Fibroblast of lung (primary cell): ENCODE data around the gene SSH2.

Experiments used
- EZH2 ChIP-seq: IDR thresholded peaks from 2 replicates; pipeline ENCODE4 v1.5.1; 2012; ENCODE audit warnings: low read length, control low read depth, mild to moderate bottlenecking; ENCODE audit errors: missing control alignments
- TF ChIP-seq, protein P1 (sequence below), 2 donors: IDR thresholded peaks in 1 of 2; conservative IDR thresholded peaks in 1 of 2; 1 replicate in 1 of 2; 2 replicates in 1 of 2; pipeline ENCODE4 v1.5.1; 2011 to 2012; ENCODE audit warnings: low read length in 2 of 2, control low read depth in 1 of 2, inconsistent platforms in 1 of 2, low read depth in 1 of 2, mild to moderate bottlenecking in 1 of 2

DNA sequence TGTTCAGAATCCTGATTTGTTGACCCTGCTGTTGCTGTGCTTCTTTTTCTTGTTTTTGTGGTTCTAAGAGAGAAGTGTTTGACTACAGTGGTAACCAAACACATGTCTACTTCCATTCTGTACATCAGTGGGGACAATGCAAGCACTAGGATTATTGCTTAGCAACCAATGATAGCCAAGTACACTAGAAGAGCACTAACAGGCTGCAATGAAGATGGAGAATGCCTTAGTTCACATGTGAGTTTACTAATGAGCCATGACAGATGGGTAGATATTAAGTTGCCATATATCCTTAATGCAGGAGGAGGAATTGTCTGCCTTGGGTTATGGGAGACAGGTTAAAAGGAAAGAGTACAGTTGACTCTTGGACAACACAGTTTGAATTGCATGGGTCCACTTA lies 19.7 kb upstream of the SSH2 start:
- TF ChIP-seq, protein P1, sequence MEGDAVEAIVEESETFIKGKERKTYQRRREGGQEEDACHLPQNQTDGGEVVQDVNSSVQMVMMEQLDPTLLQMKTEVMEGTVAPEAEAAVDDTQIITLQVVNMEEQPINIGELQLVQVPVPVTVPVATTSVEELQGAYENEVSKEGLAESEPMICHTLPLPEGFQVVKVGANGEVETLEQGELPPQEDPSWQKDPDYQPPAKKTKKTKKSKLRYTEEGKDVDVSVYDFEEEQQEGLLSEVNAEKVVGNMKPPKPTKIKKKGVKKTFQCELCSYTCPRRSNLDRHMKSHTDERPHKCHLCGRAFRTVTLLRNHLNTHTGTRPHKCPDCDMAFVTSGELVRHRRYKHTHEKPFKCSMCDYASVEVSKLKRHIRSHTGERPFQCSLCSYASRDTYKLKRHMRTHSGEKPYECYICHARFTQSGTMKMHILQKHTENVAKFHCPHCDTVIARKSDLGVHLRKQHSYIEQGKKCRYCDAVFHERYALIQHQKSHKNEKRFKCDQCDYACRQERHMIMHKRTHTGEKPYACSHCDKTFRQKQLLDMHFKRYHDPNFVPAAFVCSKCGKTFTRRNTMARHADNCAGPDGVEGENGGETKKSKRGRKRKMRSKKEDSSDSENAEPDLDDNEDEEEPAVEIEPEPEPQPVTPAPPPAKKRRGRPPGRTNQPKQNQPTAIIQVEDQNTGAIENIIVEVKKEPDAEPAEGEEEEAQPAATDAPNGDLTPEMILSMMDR (conservative IDR thresholded peaks at IDR 0.05 in 1 of 2, IDR thresholded peaks at IDR 0.05 in 1 of 2; ENCODE audit: low read depth in 1 of 2, low read length in 2 of 2), result no peak
- TF ChIP-seq EZH2, result no peak
